ENCODE results near the gene SCTR. TPM values are rescaled to one million over a fixed set of nuclear protein-coding genes. Genes with fewer than 3 reads are reported as not detected.

Gene SCTR
- total and polyA plus RNA-seq, 2 of the 8 experiments (the other 6 are each of a cell fraction or from before 2014, with no cell fraction given): 0.15 TPM; not detected in 1

- Histone ChIP-seq H3K4me2 (ENCODE audit: insufficient read depth in 1 of 2, low read depth in 2 of 2, low read length in 2 of 2) (no peak overlapping the region), H3K4me1 (replicated peaks in 1 of 4; ENCODE audit: control insufficient read depth in 3 of 4, insufficient read depth in 4 of 4, low read length in 3 of 4) (peaks cover 0 to 3% (median 0%) of the 10 kb centered on the region in 4 experiments; a peak in 1 of 7 replicates), H4K8ac (ENCODE audit: extremely low read depth, insufficient read depth, low read length) (no peak overlapping the region), H3K9me3 (ENCODE audit: insufficient read depth in 2 of 2, low read depth in 1 of 2, low read length in 1 of 2) (no peaks in the 10 kb centered on the region), H3K4ac (replicated peaks; ENCODE audit: insufficient read length, low read depth, low read length) (no peak overlapping the region), H3K23me2 (ENCODE audit: low read depth, low read length) (no peaks in the 10 kb centered on the region), H2BK12ac (ENCODE audit: low read depth, low read length) (no peak overlapping the region), H4K20me1 (replicated peaks in 1 of 2; ENCODE audit: control insufficient read depth in 1 of 2, insufficient read depth in 2 of 2, low read length in 2 of 2) (no peaks in the 10 kb centered on the region), H2BK120ac (replicated peaks; ENCODE audit: low read depth, low read length) (no peak overlapping the region), H3K36me3 (ENCODE audit: control insufficient read depth in 2 of 4, insufficient read depth in 4 of 4, low read length in 3 of 4) (no peaks in the 10 kb centered on the region), H3K56ac (replicated peaks; ENCODE audit: insufficient read length, low read depth, low read length) (no peak overlapping the region), H3K14ac (ENCODE audit: insufficient read length) (no peak overlapping the region), H2BK5ac (ENCODE audit: low read depth, low read length) (no peak overlapping the region), H2AFZ (ENCODE audit: low read length) (no peak overlapping the region), H3K27ac (ENCODE audit: low read depth, low read length) (no peak overlapping the region), H2BK15ac (ENCODE audit: low read length) (no peak overlapping the region), H3K23ac (ENCODE audit: insufficient read length) (no peak overlapping the region), H2AK5ac (ENCODE audit: low read depth, low read length) (no peak overlapping the region), H3K27me3 (replicated peaks in 1 of 4; ENCODE audit: control insufficient read depth in 3 of 4, extremely low read depth in 1 of 4, insufficient read depth in 3 of 4, low read length in 3 of 4) (no peaks in the 10 kb centered on the region), H3K9ac (replicated peaks in 1 of 4; ENCODE audit: extremely low read depth in 1 of 4, low read depth in 3 of 4, low read length in 3 of 4) (no peak overlapping the region), H3K79me1 (ENCODE audit: low read depth, low read length) (no peaks in the 10 kb centered on the region), H3K79me2 (ENCODE audit: control insufficient read depth in 1 of 2, insufficient read depth in 2 of 2, low read length in 2 of 2) (no peaks in the 10 kb centered on the region), H3K4me3 (ENCODE audit: extremely low read depth in 1 of 4, insufficient read depth in 2 of 4, low read depth in 3 of 4, low read length in 4 of 4) (no peak overlapping the region), H3K18ac (ENCODE audit: extremely low read depth, low read length) (no peak overlapping the region), H4K5ac (ENCODE audit: insufficient read length, low read depth, low read length) (no peak overlapping the region), H2BK20ac (ENCODE audit: low read length) (no peak overlapping the region), H4K91ac (replicated peaks; ENCODE audit: insufficient read length, low read length) (no peak overlapping the region)
- FAIRE-seq (no peak), DNase-seq (ENCODE audit: low read depth in 1 of 2, low spot score in 2 of 2) (no peak)
- TF ChIP-seq ZNF274 (IDR thresholded peaks at IDR 0.05; ENCODE audit: borderline replicate concordance, extremely low read depth, low read length): no peak
- no peak for TF ChIP-seq ATF2 (IDR thresholded peaks at IDR 0.05; ENCODE audit: low read length)
- POLR2A ChIA-PET (ENCODE audit: partially characterized antibody): no interaction called here
- CTCF ChIA-PET (ENCODE audit: partially characterized antibody): no interaction called here
- WGBS, 2 experiments (ENCODE audit: extremely low coverage in 1 of 2, insufficient coverage in 1 of 2, insufficient read length in 1 of 2, insufficient replicate concordance in 2 of 2, low coverage in 1 of 2, low lambda C conversion rate in 2 of 2, missing lambda C conversion rate in 1 of 2): 88% methylated on average over 7 of the region's 7 CpGs; no CpG with 5 or more reads in 1 of the 2 experiments
These were observed 29.5 kb upstream of the SCTR start for GRCh38 chr2:119553687-119554344.

Data from H1 (cell line).